Measurements from ENCODE around the gene KIF3B. TPM values are rescaled to one million over a fixed set of nuclear protein-coding genes. Genes with fewer than 3 reads are reported as not detected.
A peak's percentile ranks its signal among the peaks of the same experiment; 100 is the strongest.

Gene KIF3B
- total and polyA plus RNA-seq, 2 of the 13 experiments (the other 11 are each of a cell fraction or from before 2014, with no cell fraction given), result 23.6 to 28.8 TPM

- TF ChIP-seq NONO (IDR thresholded peaks at IDR 0.05) (no peak), NONO (CRISPR knock-in tag; conservative IDR thresholded peaks at IDR 0.05) (no peak), ZFX (CRISPR knock-in tag; IDR thresholded peaks at IDR 0.05; ENCODE audit: low read depth) (peak; percentile 16; the same call in 1 of the 2 replicates), PHF8 (CRISPR knock-in tag; IDR thresholded peaks at IDR 0.05) (peak; percentile 35), HES4 (CRISPR knock-in tag; IDR thresholded peaks at IDR 0.05; ENCODE audit: borderline replicate concordance) (no peak), ZNF331 (CRISPR knock-in tag; IDR thresholded peaks at IDR 0.05) (peak; percentile 3), GATA4 (IDR thresholded peaks at IDR 0.05; ENCODE audit: borderline replicate concordance, low read depth) (0 out of 2 replicates have a peak, but pooled peaks have one; percentile 8), HNRNPLL (IDR thresholded peaks at IDR 0.05; ENCODE audit: low read depth, low read length, poor library complexity, severe bottlenecking) (no peak), KMT2B (CRISPR knock-in tag; IDR thresholded peaks at IDR 0.05) (0 out of 2 replicates have a peak, but pooled peaks have one; percentile 5), ZNF512B (CRISPR knock-in tag; IDR thresholded peaks at IDR 0.05; ENCODE audit: borderline replicate concordance) (no peak), ZNF691 (CRISPR knock-in tag; IDR thresholded peaks at IDR 0.05; ENCODE audit: borderline replicate concordance, low read depth) (0 out of 2 replicates have a peak, but pooled peaks have one; percentile 51), ZNF609 (CRISPR knock-in tag; IDR thresholded peaks at IDR 0.05; ENCODE audit: borderline replicate concordance) (0 out of 2 replicates have a peak, but pooled peaks have one; percentile 33), KDM6A (CRISPR knock-in tag; IDR thresholded peaks at IDR 0.05; ENCODE audit: low read depth) (0 out of 2 replicates have a peak, but pooled peaks have one; percentile 14), HINFP (CRISPR knock-in tag; IDR thresholded peaks at IDR 0.05; ENCODE audit: low read depth) (0 out of 2 replicates have a peak, but pooled peaks have one; percentile 8), TARDBP (CRISPR knock-in tag; IDR thresholded peaks at IDR 0.05) (peak; percentile 18; the same call in 1 of the 2 replicates), HDAC1 (CRISPR knock-in tag; IDR thresholded peaks at IDR 0.05) (peak; percentile 8; the same call in 1 of the 2 replicates)
These were observed 78.0 kb downstream of the KIF3B start (continued) for GRCh38 chr20:32355417-32355841.
